CD4-positive, alpha-beta T cell (primary cell): ENCODE results near the gene RNASE13. TPM values are rescaled to one million over a fixed set of nuclear protein-coding genes. Genes with fewer than 3 reads are reported as not detected.
"Not testable (repeated sequence)": the region's sequence is repeated elsewhere in the genome, so short reads cannot be mapped to it uniquely, and the experiment has no call there.

Experiments
- ATAC-seq: fragments of 200-7000 bp; cut with Tn5 transposase; one replicate; pipeline ENCODE4 v1.10.0; 2022; ENCODE audit warnings: mild to moderate bottlenecking; ENCODE audit not compliant: poor library complexity
- CTCF ChIA-PET: fragments of 350-600 bp; sonication (Branson Sonifier 250); formaldehyde crosslinking; loops from one replicate; lab custom pipeline; 2021; ENCODE audit warnings: antibody characterized with exemption, inconsistent platforms; lab: Charles Lee
- POLR2A ChIA-PET: fragments of 350-600 bp; sonication (Branson Sonifier 250); formaldehyde crosslinking; loops from one replicate; lab custom pipeline; 2021; ENCODE audit warnings: antibody characterized with exemption, inconsistent platforms; lab: Charles Lee
- DNase-seq, 14 experiments: peaks; one replicate each; pipeline ENCODE4 v3.0.0-alpha.2; 2013 to 2020; ENCODE audit warnings: mixed read lengths in 2 of 14
- H3K27ac ChIP-seq, 2 donors: one replicate each; pipeline versions ENCODE4 v1.5.1 to v1.7.0; 2013; ENCODE audit warnings: low read length in 2 of 2, low read depth in 1 of 2, mild to moderate bottlenecking in 1 of 2
- H3K27me3 ChIP-seq, 2 experiments: 1 replicate in 1 of 2; 2 replicates in 1 of 2; pipeline versions ENCODE4 v1.6.1 to v1.7.0; 2013; ENCODE audit warnings: low read length in 2 of 2, control low read depth in 1 of 2, mild to moderate bottlenecking in 1 of 2, moderate library complexity in 1 of 2; ENCODE audit not compliant: insufficient read depth in 2 of 2, control insufficient read depth in 1 of 2
- H3K36me3 ChIP-seq: one replicate; pipeline ENCODE4 v1.6.1; 2013; ENCODE audit warnings: low read length, control low read depth; ENCODE audit not compliant: insufficient read depth
- H3K4me1 ChIP-seq: one replicate; pipeline ENCODE4 v1.6.1; 2013; ENCODE audit warnings: low read length, control low read depth; ENCODE audit not compliant: insufficient read depth
- H3K4me3 ChIP-seq: one replicate; pipeline ENCODE4 v1.5.1; 2013; ENCODE audit warnings: mild to moderate bottlenecking, low read length, moderate library complexity
- H3K9me3 ChIP-seq, 2 experiments: 1 replicate in 1 of 2; 2 replicates in 1 of 2; pipeline versions ENCODE4 v1.6.1 to v1.7.0; 2013; ENCODE audit warnings: low read length in 2 of 2, mild to moderate bottlenecking in 2 of 2, control low read depth in 1 of 2, moderate library complexity in 1 of 2; ENCODE audit not compliant: control insufficient read depth in 1 of 2, insufficient read depth in 1 of 2
- H3K27ac Mint-ChIP-seq: one replicate; pipeline ENCODE4 v1.8.0; 2020; ENCODE audit warnings: mixed read lengths
- H3K27me3 Mint-ChIP-seq: one replicate; pipeline ENCODE4 v1.8.0; 2021; ENCODE audit warnings: mixed read lengths
- H3K36me3 Mint-ChIP-seq: one replicate; pipeline ENCODE4 v1.8.0; 2021; ENCODE audit warnings: low read depth, mixed read lengths
- H3K4me1 Mint-ChIP-seq: one replicate; pipeline ENCODE4 v1.8.0; 2021; ENCODE audit warnings: low read depth, mixed read lengths
- H3K4me3 Mint-ChIP-seq: one replicate; pipeline ENCODE4 v1.8.0; 2020; ENCODE audit warnings: mild to moderate bottlenecking, mixed read lengths
- H3K9me3 Mint-ChIP-seq: one replicate; pipeline ENCODE4 v1.8.0; 2020; ENCODE audit warnings: mixed read lengths
- intact Hi-C, 2 experiments: fragments of 100-400 bp; cut with DNase I in 1 of 2; cut with micrococcal nuclease in 1 of 2; formaldehyde crosslinking; loops; one replicate each; pipeline versions ENCODE4 v1.15.1 to v1.9.0; 2023 to 2025; cut with DNase I, micrococcal nuclease
- total RNA-seq, 174 experiments: library from RNA in 2 of 174; stranded (reverse) in 2 of 174; gene quantifications; one replicate each; pipeline ENCODE4 v1.2.3 and lab custom pipeline; 2021 to 2026
- TF ChIP-seq, protein P1 (sequence below): fragments of 200-600 bp; IDR thresholded peaks from one replicate; pipeline ENCODE4 v1.8.0; 2022; ENCODE audit warnings: antibody characterized with exemption, mild to moderate bottlenecking

RNASE13 gene
- total RNA-seq, 2 experiments from 2014 or later: not detected

DNA sequence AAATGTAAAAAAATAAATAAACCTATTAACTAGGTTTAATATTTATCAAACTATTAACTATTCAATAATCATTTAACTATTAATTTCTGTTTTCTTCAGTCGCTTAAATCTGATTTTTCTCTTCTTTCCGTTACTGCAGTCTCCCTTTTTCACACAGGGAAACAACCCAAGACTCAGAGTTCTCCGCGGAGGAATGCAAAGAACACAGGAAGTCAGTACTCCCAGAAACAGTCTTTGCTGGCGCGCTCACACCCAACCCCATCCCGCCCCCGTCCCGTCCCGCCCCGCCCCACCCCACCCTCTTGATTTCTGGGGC lies 45.2 kb downstream of the RNASE13 start:
- TF ChIP-seq, protein P1, sequence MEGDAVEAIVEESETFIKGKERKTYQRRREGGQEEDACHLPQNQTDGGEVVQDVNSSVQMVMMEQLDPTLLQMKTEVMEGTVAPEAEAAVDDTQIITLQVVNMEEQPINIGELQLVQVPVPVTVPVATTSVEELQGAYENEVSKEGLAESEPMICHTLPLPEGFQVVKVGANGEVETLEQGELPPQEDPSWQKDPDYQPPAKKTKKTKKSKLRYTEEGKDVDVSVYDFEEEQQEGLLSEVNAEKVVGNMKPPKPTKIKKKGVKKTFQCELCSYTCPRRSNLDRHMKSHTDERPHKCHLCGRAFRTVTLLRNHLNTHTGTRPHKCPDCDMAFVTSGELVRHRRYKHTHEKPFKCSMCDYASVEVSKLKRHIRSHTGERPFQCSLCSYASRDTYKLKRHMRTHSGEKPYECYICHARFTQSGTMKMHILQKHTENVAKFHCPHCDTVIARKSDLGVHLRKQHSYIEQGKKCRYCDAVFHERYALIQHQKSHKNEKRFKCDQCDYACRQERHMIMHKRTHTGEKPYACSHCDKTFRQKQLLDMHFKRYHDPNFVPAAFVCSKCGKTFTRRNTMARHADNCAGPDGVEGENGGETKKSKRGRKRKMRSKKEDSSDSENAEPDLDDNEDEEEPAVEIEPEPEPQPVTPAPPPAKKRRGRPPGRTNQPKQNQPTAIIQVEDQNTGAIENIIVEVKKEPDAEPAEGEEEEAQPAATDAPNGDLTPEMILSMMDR: no peak
- no peaks in the 10 kb centered on the region for H3K27me3 ChIP-seq
- ChIA-PET CTCF (interaction anchor here (2.2 kb wide), 1 partner anchor 18 kb away, joined by 16 read pairs; no protein-coding TSS in a partner anchor), POLR2A (no interaction called here)
- no peaks in the 10 kb centered on the region for H3K9me3 ChIP-seq
- intact Hi-C loops: no loop called here
- DNase-seq (no peak), ATAC-seq (no peak)
- H3K36me3 ChIP-seq: peaks cover 27% of the 10 kb centered on the region
- Mint-ChIP-seq H3K27ac (peak overlapping the region; percentile 92), H3K36me3 (peaks cover 46% of the 10 kb centered on the region), H3K4me1 (peaks cover 36% of the 10 kb centered on the region), H3K9me3 (no peaks in the 10 kb centered on the region), H3K27me3 (no peaks in the 10 kb centered on the region), H3K4me3 (peak overlapping the region; percentile 90)
- H3K4me1 ChIP-seq: peaks cover 24% of the 10 kb centered on the region
- peak overlapping the region in 1 of 2 donors; percentile 2 for H3K27ac ChIP-seq
- peak overlapping the region; percentile 95 for H3K4me3 ChIP-seq

GRCh38 chr14:20988717-20989470 lies 45.7 kb downstream of the RNASE13 start:
- no peaks in the 10 kb centered on the region for H3K27me3 ChIP-seq
- no peak for ATAC-seq
- H3K36me3 ChIP-seq: peaks cover 22% of the 10 kb centered on the region
- H3K36me3 Mint-ChIP-seq: peaks cover 40% of the 10 kb centered on the region
- DNase-seq: peak in 2 of 14 experiments; percentile 24 to 49
- H3K4me3 Mint-ChIP-seq: peak overlapping the region; percentile 58
- peak overlapping the region in 1 of 2 donors; percentile 2 for H3K27ac ChIP-seq
- H3K9me3 Mint-ChIP-seq: no peaks in the 10 kb centered on the region
- H3K27ac Mint-ChIP-seq: peak overlapping the region; percentile 92
- peak overlapping the region; percentile 95 for H3K4me3 ChIP-seq
- H3K27me3 Mint-ChIP-seq: no peaks in the 10 kb centered on the region
- POLR2A ChIA-PET: no interaction called here
- TF ChIP-seq, protein P1: no peak
- CTCF ChIA-PET: interaction anchor here (1.2 to 2.2 kb wide), 2 partner anchors 17 to 26 kb away, joined by 4 to 16 read pairs; no protein-coding TSS in a partner anchor
- peaks cover 24% of the 10 kb centered on the region for H3K4me1 ChIP-seq
- H3K9me3 ChIP-seq: no peaks in the 10 kb centered on the region
- intact Hi-C loops: no loop called here
- peaks cover 36% of the 10 kb centered on the region for H3K4me1 Mint-ChIP-seq

DNA sequence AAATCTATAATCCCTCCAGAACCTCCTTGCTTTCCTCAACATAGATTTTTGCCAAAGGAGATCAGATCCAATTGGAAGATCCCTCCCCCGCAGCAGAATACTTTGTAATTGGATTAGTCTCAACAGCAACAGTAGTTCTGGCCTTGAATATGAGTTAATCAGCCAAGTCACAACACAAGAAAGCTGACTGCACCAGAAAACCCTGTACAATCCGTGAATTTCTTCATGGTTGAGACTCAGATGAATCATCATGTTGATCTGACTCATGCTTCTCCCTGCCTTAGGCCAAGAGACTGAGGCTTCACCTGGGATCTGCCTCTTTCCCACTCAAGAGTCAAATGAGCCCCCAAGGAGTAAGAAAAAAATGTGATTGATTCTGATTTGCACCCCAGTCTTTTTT lies 47.8 kb downstream of the RNASE13 start:
- POLR2A ChIA-PET: no interaction called here
- Mint-ChIP-seq H3K4me3 (no peak overlapping the region), H3K27ac (no peak overlapping the region), H3K9me3 (no peaks in the 10 kb centered on the region), H3K36me3 (peaks cover 20% of the 10 kb centered on the region), H3K27me3 (peaks cover 8% of the 10 kb centered on the region), H3K4me1 (peaks cover 32% of the 10 kb centered on the region)
- ATAC-seq (no peak), DNase-seq (peak in 2 of 14 experiments; percentile 38 to 54)
- Histone ChIP-seq H3K9me3 (no peaks in the 10 kb centered on the region), H3K27ac (no peak overlapping the region), H3K36me3 (peaks cover under 1% of the 10 kb centered on the region), H3K4me3 (no peak overlapping the region), H3K4me1 (peaks cover 24% of the 10 kb centered on the region), H3K27me3 (no peaks in the 10 kb centered on the region)
- intact Hi-C loops: no loop called here
- CTCF ChIA-PET: no interaction called here
- TF ChIP-seq, protein P1: no peak

- H3K4me1 ChIP-seq: peaks cover 15% of the 10 kb centered on the region
- DNase-seq, H3K36me3 ChIP-seq, H3K4me3 ChIP-seq, H3K4me3 Mint-ChIP-seq, H3K27ac ChIP-seq, POLR2A ChIA-PET, ATAC-seq, intact Hi-C loops, H3K9me3 Mint-ChIP-seq, H3K27ac Mint-ChIP-seq, H3K27me3 ChIP-seq, H3K27me3 Mint-ChIP-seq, H3K9me3 ChIP-seq: not testable (repeated sequence)
- CTCF ChIA-PET: interaction anchor here (0.8 to 1.0 kb wide), 2 partner anchors 11 to 14 kb away, joined by 3 read pairs; no protein-coding TSS in a partner anchor
- Mint-ChIP-seq H3K36me3 (peaks cover 12% of the 10 kb centered on the region), H3K4me1 (peaks cover 22% of the 10 kb centered on the region)
Measured at GRCh38 chr14:20985650-20986049, 49.0 kb downstream of the RNASE13 start.
